Neural progenitor cell (in vitro differentiated cells): ENCODE results near the gene IFI27.

Experiments used
- EZH2 ChIP-seq: fragments of 200-600 bp; sonication (generic); IDR thresholded peaks from 2 replicates; pipeline ENCODE4 v1.6.1; 2017; ENCODE audit warnings: antibody characterized with exemption, mild to moderate bottlenecking, moderate library complexity
- TF ChIP-seq, protein P1 (sequence below): fragments of 200-600 bp; sonication (generic); IDR thresholded peaks from 2 replicates; pipeline ENCODE4 v1.5.1; 2017; ENCODE audit warnings: antibody characterized with exemption, mild to moderate bottlenecking

DNA sequence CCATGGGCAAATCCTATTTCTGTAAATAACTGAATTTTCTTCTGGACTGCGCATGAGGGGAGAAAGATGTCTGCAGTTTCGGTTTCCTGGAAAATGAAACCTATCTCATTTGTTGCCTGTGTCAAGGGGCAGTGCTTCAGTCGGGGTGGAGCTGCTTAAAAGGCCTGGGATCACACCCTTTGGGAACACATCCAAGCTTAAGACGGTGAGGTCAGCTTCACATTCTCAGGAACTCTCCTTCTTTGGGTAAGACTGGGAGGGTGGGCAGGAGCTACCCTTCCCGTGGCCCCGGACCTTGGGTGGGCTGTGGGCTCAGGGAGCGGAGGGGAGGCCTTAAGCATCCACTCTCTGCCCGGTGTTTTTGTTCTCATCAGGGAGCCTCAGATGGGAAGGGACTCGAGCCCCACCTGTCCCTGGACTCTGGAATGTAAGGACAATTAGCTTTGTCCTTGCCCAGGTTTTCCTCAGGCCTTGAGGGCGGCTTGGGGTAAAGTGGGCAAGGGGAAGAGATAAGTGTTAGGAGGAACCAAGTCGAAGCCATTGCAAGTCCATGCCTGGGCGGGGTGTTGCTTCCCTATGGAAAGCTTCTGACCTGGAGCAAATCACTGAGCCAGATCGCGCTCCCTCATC lies at the start of gene IFI27:
- TF ChIP-seq, protein P1, sequence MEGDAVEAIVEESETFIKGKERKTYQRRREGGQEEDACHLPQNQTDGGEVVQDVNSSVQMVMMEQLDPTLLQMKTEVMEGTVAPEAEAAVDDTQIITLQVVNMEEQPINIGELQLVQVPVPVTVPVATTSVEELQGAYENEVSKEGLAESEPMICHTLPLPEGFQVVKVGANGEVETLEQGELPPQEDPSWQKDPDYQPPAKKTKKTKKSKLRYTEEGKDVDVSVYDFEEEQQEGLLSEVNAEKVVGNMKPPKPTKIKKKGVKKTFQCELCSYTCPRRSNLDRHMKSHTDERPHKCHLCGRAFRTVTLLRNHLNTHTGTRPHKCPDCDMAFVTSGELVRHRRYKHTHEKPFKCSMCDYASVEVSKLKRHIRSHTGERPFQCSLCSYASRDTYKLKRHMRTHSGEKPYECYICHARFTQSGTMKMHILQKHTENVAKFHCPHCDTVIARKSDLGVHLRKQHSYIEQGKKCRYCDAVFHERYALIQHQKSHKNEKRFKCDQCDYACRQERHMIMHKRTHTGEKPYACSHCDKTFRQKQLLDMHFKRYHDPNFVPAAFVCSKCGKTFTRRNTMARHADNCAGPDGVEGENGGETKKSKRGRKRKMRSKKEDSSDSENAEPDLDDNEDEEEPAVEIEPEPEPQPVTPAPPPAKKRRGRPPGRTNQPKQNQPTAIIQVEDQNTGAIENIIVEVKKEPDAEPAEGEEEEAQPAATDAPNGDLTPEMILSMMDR = no peak
- no peak for TF ChIP-seq EZH2
